Measurements from ENCODE around the gene RAPGEF1. TPM values are rescaled to one million over a fixed set of nuclear protein-coding genes. Genes with fewer than 3 reads are reported as not detected.

The RAPGEF1 gene
- total and polyA plus RNA-seq, 2 experiments from 2014 or later = 26.2 to 29.7 TPM

DNA sequence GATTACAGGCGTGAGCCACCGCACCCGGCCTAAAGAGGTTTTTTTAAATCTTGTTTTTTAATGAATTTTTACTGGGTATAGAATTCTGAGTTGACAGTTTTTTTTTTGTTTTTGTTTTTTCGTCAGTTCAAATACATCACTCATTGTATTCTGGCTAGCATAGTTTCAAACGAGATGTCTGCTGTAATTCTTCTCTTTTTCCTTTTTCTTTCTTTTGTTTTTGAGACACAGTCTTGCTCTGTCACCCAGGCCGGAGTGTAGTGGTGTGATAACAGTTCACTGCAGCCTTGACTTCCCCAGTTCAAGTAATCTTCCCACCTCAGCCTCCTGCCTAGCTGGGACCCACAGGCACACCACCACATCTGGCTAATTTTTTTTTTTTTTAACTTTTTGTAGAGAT lies 196.7 kb downstream of the RAPGEF1 start:
- H4K20me1 ChIP-seq (ENCODE audit: insufficient read depth, poor library complexity, severe bottlenecking) = no peaks in the 10 kb centered on the region
- DNase-seq (ENCODE audit: low spot score) = no peak
- no peaks in the 10 kb centered on the region for H3K9me2 ChIP-seq (replicated peaks; ENCODE audit: insufficient read depth)
- no peak overlapping the region for H3K4me2 ChIP-seq
- no peak overlapping the region for H3K27ac ChIP-seq
- no peak overlapping the region for H3K4me3 ChIP-seq
- peaks cover 9% of the 10 kb centered on the region for H3K9me3 ChIP-seq (ENCODE audit: low read depth)
- H3K79me2 ChIP-seq = no peaks in the 10 kb centered on the region
- H3K4me1 ChIP-seq (ENCODE audit: insufficient read depth) = no peaks in the 10 kb centered on the region
- no peak overlapping the region for H2AFZ ChIP-seq
- no peak for TF ChIP-seq EZH2 (IDR thresholded peaks at IDR 0.05; ENCODE audit: borderline replicate concordance)
- TF ChIP-seq, protein P1, sequence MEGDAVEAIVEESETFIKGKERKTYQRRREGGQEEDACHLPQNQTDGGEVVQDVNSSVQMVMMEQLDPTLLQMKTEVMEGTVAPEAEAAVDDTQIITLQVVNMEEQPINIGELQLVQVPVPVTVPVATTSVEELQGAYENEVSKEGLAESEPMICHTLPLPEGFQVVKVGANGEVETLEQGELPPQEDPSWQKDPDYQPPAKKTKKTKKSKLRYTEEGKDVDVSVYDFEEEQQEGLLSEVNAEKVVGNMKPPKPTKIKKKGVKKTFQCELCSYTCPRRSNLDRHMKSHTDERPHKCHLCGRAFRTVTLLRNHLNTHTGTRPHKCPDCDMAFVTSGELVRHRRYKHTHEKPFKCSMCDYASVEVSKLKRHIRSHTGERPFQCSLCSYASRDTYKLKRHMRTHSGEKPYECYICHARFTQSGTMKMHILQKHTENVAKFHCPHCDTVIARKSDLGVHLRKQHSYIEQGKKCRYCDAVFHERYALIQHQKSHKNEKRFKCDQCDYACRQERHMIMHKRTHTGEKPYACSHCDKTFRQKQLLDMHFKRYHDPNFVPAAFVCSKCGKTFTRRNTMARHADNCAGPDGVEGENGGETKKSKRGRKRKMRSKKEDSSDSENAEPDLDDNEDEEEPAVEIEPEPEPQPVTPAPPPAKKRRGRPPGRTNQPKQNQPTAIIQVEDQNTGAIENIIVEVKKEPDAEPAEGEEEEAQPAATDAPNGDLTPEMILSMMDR (IDR thresholded peaks at IDR 0.05; ENCODE audit: poor library complexity) = no peak
- H3K27me3 ChIP-seq = no peaks in the 10 kb centered on the region
- WGBS (ENCODE audit: low lambda C conversion rate, missing lambda C conversion rate) = 94% methylated on average over 6 of the region's 6 CpGs
- H3K36me3 ChIP-seq (replicated peaks; ENCODE audit: insufficient read depth, low read depth) = no peaks in the 10 kb centered on the region

DNA sequence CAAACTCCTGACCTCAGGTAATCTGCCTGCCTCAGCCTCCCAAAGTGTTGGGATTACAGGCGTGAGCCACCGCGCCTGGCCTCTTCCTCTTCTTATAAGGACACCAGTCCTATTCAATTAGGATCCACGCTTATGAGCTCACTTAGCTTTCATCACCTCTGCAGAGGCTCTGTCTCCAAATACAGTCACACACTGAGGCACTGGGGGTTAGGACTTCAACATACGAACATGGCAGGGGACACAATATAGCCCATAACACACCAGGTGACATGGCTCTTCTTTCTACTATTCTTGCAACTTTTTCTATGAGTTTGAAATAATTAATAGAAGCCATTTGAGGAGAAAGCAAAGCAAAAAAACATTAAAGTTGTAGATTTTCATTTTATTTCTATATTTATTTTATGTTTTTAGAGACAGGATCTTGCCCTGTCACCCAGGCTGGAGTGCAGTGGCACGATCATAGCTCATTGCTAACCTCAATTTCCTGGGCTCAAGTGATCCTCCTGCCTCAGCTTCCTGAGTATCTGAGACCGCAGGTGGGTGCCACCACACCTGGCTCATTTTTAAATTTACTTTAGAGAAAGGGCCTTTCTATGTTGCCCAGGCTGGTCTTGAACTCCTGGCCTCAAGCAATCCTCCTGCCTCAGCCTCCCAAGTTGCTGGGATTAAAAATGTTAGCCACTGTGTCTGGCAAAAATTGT lies 200.5 kb downstream of the RAPGEF1 start:
- no peaks in the 10 kb centered on the region for H3K27me3 ChIP-seq
- H3K27ac ChIP-seq = no peak overlapping the region
- no peaks in the 10 kb centered on the region for H3K4me1 ChIP-seq (ENCODE audit: insufficient read depth)
- no peak overlapping the region for H3K4me3 ChIP-seq
- TF ChIP-seq, protein P1 (IDR thresholded peaks at IDR 0.05; ENCODE audit: poor library complexity) = no peak
- no peak for TF ChIP-seq EZH2 (IDR thresholded peaks at IDR 0.05; ENCODE audit: borderline replicate concordance)
- no peak for TF ChIP-seq EZH2phosphoT487 (IDR thresholded peaks at IDR 0.05; ENCODE audit: low read depth, severe bottlenecking, unreplicated experiment)
- H2AFZ ChIP-seq = no peak overlapping the region
- whole genome bisulfite sequencing (ENCODE audit: low lambda C conversion rate, missing lambda C conversion rate) = 89% methylated on average over 7 of the region's 7 CpGs
- no peak overlapping the region for H3K4me2 ChIP-seq
- no peaks in the 10 kb centered on the region for H4K20me1 ChIP-seq (ENCODE audit: insufficient read depth, poor library complexity, severe bottlenecking)
- H3K36me3 ChIP-seq (replicated peaks; ENCODE audit: insufficient read depth, low read depth) = no peaks in the 10 kb centered on the region
- no peaks in the 10 kb centered on the region for H3K9me2 ChIP-seq (replicated peaks; ENCODE audit: insufficient read depth)
- peaks cover 9% of the 10 kb centered on the region for H3K9me3 ChIP-seq (ENCODE audit: low read depth)
- no peak for DNase-seq (ENCODE audit: low spot score)
- H3K79me2 ChIP-seq = no peaks in the 10 kb centered on the region

DNA sequence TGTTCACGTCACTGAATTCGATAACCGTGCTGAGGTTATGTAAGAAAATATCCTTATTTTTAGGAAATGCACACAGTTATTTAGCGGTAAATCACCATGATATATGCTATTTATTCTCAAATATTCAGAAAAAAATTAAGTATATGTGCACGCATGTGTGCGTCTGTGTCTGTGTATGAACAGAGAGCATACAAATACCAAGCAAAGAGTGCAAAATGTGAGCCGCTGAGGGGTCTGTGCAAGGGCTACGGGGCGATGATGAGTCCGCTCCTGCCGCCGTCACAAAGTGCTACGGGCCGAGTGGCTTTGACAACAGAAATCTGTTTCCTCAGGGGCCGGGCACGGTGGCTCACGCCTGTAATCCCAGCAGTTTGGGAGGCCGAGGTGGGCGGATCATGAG lies 201.9 kb downstream of the RAPGEF1 start:
- no peaks in the 10 kb centered on the region for H3K79me2 ChIP-seq
- H3K9me3 ChIP-seq (ENCODE audit: low read depth) = peaks cover 5% of the 10 kb centered on the region
- H3K9me2 ChIP-seq (replicated peaks; ENCODE audit: insufficient read depth) = no peaks in the 10 kb centered on the region
- H4K20me1 ChIP-seq (ENCODE audit: insufficient read depth, poor library complexity, severe bottlenecking) = no peaks in the 10 kb centered on the region
- no peak overlapping the region for H3K4me3 ChIP-seq
- 97% methylated on average over 18 of the region's 19 CpGs for WGBS (ENCODE audit: low lambda C conversion rate, missing lambda C conversion rate)
- H3K27me3 ChIP-seq = no peaks in the 10 kb centered on the region
- H3K27ac ChIP-seq = no peak overlapping the region
- H3K4me2 ChIP-seq = no peak overlapping the region
- no peak for DNase-seq (ENCODE audit: low spot score)
- H3K36me3 ChIP-seq (replicated peaks; ENCODE audit: insufficient read depth, low read depth) = no peaks in the 10 kb centered on the region
- H2AFZ ChIP-seq = no peak overlapping the region
- TF ChIP-seq, protein P1 (IDR thresholded peaks at IDR 0.05; ENCODE audit: poor library complexity) = no peak
- no peak for TF ChIP-seq EZH2phosphoT487 (IDR thresholded peaks at IDR 0.05; ENCODE audit: low read depth, severe bottlenecking, unreplicated experiment)
- TF ChIP-seq EZH2 (IDR thresholded peaks at IDR 0.05; ENCODE audit: borderline replicate concordance) = no peak
- H3K4me1 ChIP-seq (ENCODE audit: insufficient read depth) = no peaks in the 10 kb centered on the region

Data from hepatocyte (in vitro differentiated cells).